HepG2 (cell line): Measurements from ENCODE around the gene ING5. TPM values are rescaled to one million over a fixed set of nuclear protein-coding genes. Genes with fewer than 3 reads are reported as not detected.

Experiments
- CCDC6 ChIP-seq: sonication (generic); formaldehyde crosslinking; IDR thresholded peaks from 2 replicates; pipeline ENCODE4 v1.8.1; 2022; ENCODE audit warnings: mild to moderate bottlenecking, missing genetic modification reagents, moderate library complexity
- HDAC1 ChIP-seq: sonication (generic); formaldehyde crosslinking; IDR thresholded peaks from 2 replicates; pipeline ENCODE4 v1.5.1; 2020; ENCODE audit warnings: mild to moderate bottlenecking, missing genetic modification reagents
- POLR2AphosphoS5 ChIP-seq: IDR thresholded peaks from 2 replicates; pipeline ENCODE4 v1.6.1; 2012; ENCODE audit warnings: low read depth, low read length
- SOX5 ChIP-seq: IDR thresholded peaks from 2 replicates; pipeline ENCODE4 v1.6.1; 2016; ENCODE audit warnings: borderline replicate concordance
- TCF7L2 ChIP-seq: IDR thresholded peaks from 2 replicates; pipeline ENCODE4 v1.6.1; 2011; ENCODE audit warnings: mild to moderate bottlenecking, low read depth, low read length, moderate library complexity
- TMF1 ChIP-seq: sonication (generic); formaldehyde crosslinking; IDR thresholded peaks from 2 replicates; pipeline ENCODE4 v1.8.1; 2022; ENCODE audit warnings: low read depth, missing genetic modification reagents
- ZBTB4 ChIP-seq: sonication (generic); formaldehyde crosslinking; IDR thresholded peaks from 2 replicates; pipeline ENCODE4 v1.4.0; 2020; ENCODE audit warnings: missing genetic modification reagents, mild to moderate bottlenecking, borderline replicate concordance
- ZC3H4 ChIP-seq: sonication (generic); formaldehyde crosslinking; IDR thresholded peaks from 2 replicates; pipeline ENCODE4 v1.4.0; 2020; ENCODE audit warnings: missing genetic modification reagents, borderline replicate concordance
- ZNF143 ChIP-seq: sonication (generic); formaldehyde crosslinking; IDR thresholded peaks from 2 replicates; pipeline ENCODE4 v1.4.0; 2020; ENCODE audit warnings: missing genetic modification reagents
- ZNF253 ChIP-seq: sonication (generic); formaldehyde crosslinking; IDR thresholded peaks from 2 replicates; pipeline ENCODE4 v1.8.0; 2022; ENCODE audit warnings: mild to moderate bottlenecking, missing genetic modification reagents, borderline replicate concordance
- ZNF292 ChIP-seq: sonication (generic); formaldehyde crosslinking; IDR thresholded peaks from 2 replicates; pipeline ENCODE4 v1.8.1; 2022; ENCODE audit warnings: mild to moderate bottlenecking, low read depth, missing genetic modification reagents, borderline replicate concordance
- ZNF335 ChIP-seq: sonication (generic); formaldehyde crosslinking; IDR thresholded peaks from 2 replicates; pipeline ENCODE4 v1.4.0; 2020; ENCODE audit warnings: missing genetic modification reagents
- ZNF484 ChIP-seq: sonication (generic); formaldehyde crosslinking; IDR thresholded peaks from 2 replicates; pipeline ENCODE4 v1.5.1; 2020; ENCODE audit warnings: mild to moderate bottlenecking, low read depth, missing genetic modification reagents, borderline replicate concordance
- ZNF543 ChIP-seq: sonication (generic); formaldehyde crosslinking; IDR thresholded peaks from 2 replicates; pipeline ENCODE4 v1.4.0; 2020; ENCODE audit warnings: mild to moderate bottlenecking, missing genetic modification reagents
- ZNF614 ChIP-seq: IDR thresholded peaks from 2 replicates; pipeline ENCODE4 v1.6.1; 2018; ENCODE audit warnings: missing biosample characterization, missing genetic modification reagents, inconsistent platforms, borderline replicate concordance
- ZSCAN25 ChIP-seq: sonication (generic); formaldehyde crosslinking; IDR thresholded peaks from 2 replicates; pipeline ENCODE4 v1.8.0; 2022; ENCODE audit warnings: mild to moderate bottlenecking, missing genetic modification reagents
- polyA plus RNA-seq, 8 experiments: library from polyadenylated mRNA; depleted of rRNA in 3 of 8; stranded (reverse) in 7 of 8; unstranded in 1 of 8; fragments of >200 nt; fragmentation: Illumina TruSeq in 4 of 8; extraction: Trizol in 4 of 8; gene quantifications; 2 replicates each; pipeline versions ENCODE4 v1.2.1 to v1.2.3, GENCODE V29; 2011 to 2016; ENCODE audit warnings: low read depth in 4 of 8, missing spikeins in 1 of 8, mixed read lengths in 1 of 8; ENCODE audit not compliant: insufficient read depth in 1 of 8
- total RNA-seq, 5 experiments: library from RNA; depleted of rRNA; stranded (reverse); fragments of >200 nt; fragmentation: Illumina TruSeq; extraction: Trizol; gene quantifications; 2 replicates each; pipeline ENCODE4 v1.2.3, GENCODE V29; 2016; ENCODE audit warnings: low read depth in 1 of 5
- TF ChIP-seq, protein P1 (sequence below): IDR thresholded peaks from 2 replicates; pipeline ENCODE4 v1.6.1; 2016

Gene ING5
- total and polyA plus RNA-seq, 2 of the 13 experiments (the other 11 are each of a cell fraction or from before 2014, with no cell fraction given), result 61.9 to 71.9 TPM

DNA sequence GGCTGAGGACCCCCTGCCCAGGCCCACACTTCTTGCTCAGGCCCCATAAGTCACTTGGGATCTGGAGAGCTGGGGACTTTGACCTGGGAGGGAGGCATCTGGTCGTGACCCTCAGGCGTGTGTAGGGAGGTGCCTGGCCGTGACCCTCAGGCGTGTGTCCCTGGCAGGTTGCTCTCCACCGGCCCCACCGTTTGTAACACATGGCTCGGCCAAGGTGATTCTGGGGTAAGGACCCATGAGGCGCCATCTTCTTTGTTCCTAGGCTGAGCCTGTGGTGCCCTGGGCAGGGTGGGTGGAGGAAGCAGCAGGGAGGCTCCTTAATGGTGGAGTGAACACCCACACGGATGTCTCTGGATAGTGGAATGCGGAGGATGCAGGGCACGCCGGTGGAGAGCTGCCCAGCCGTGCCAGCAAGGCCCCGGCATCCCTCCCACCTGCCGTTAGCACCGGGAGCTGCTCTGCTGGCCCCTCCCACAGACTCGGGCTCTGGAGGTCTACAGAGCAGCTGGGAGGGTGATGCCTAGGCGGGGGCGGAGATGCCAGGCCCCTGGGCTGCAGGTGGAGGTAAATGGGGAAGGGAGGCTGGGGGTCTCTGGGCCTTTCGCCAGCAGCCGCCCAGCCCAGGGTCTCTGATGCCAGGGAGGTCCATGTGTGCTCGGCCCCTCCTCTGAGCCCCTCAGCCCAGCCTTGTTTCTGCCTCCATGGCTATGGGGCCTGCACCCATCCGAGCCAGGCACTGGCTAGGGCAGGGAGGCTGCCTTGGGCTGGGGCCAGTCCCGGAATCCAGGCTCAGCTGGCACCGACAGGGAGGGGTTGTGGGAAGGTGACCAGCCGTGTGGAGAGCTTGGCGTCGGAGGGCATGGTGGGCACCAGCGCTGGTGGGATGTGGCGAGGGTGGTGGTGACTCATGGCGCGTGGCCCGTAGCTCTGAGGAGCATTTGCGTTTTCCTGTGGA, 73.7 kb downstream of the ING5 start (continued):
- TF ChIP-seq ZNF614, result 0 out of 2 replicates have a peak, but pooled peaks have one; percentile 10
- peak; percentile 39 for TF ChIP-seq ZBTB4 (CRISPR knock-in tag)
- no peak for TF ChIP-seq ZNF253
- TF ChIP-seq ZNF143, result no peak
- 0 out of 2 replicates have a peak, but pooled peaks have one; percentile 17 for TF ChIP-seq ZSCAN25
- TF ChIP-seq SOX5 (CRISPR knock-in tag), result peak; percentile 20; the same call in 1 of the 2 replicates
- TF ChIP-seq HDAC1 (CRISPR knock-in tag), result 0 out of 2 replicates have a peak, but pooled peaks have one; percentile 50
- peak; percentile 4; the same call in 1 of the 2 replicates for TF ChIP-seq POLR2AphosphoS5
- peak; percentile 17; the same call in 1 of the 2 replicates for TF ChIP-seq ZC3H4 (CRISPR knock-in tag)
- no peak; the same call in 1 of the 2 replicates for TF ChIP-seq ZNF335 (CRISPR knock-in tag)
- TF ChIP-seq ZNF543 (CRISPR knock-in tag), result peak; percentile 14; the same call in 1 of the 2 replicates
- no peak for TF ChIP-seq TMF1
- TF ChIP-seq ZNF292 (CRISPR knock-in tag), result 0 out of 2 replicates have a peak, but pooled peaks have one; percentile 14
- 0 out of 2 replicates have a peak, but pooled peaks have one; percentile 29 for TF ChIP-seq ZNF484 (CRISPR knock-in tag)
- TF ChIP-seq CCDC6 (CRISPR knock-in tag), result peak; percentile 92
- TF ChIP-seq TCF7L2, result no peak
- TF ChIP-seq, protein P1, sequence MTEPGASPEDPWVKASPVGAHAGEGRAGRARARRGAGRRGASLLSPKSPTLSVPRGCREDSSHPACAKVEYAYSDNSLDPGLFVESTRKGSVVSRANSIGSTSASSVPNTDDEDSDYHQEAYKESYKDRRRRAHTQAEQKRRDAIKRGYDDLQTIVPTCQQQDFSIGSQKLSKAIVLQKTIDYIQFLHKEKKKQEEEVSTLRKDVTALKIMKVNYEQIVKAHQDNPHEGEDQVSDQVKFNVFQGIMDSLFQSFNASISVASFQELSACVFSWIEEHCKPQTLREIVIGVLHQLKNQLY (CRISPR knock-in tag), result peak; percentile 14; the same call in 1 of the 2 replicates
- TF ChIP-seq, all 625 proteins: peak for 91
